Adrenal gland (tissue), 5 donors: Measurements from ENCODE around the gene ZSCAN5A.

Experiments used
- POLR2A ChIP-seq, 2 donors: fragments of 450-650 bp; IDR thresholded peaks; one replicate each; pipeline ENCODE4 v1.6.1; 2017; ENCODE audit warnings: antibody characterized with exemption in 2 of 2, mild to moderate bottlenecking in 2 of 2, moderate library complexity in 1 of 2
- TF ChIP-seq, protein P1 (sequence below), 6 experiments: fragments of 450-650 bp in 4 of 6; fragments of 200-600 bp in 2 of 6; sonication (generic) in 1 of 6; IDR thresholded peaks; 1 replicate in 5 of 6; 2 replicates in 1 of 6; pipeline versions ENCODE4 v1.5.1 to v1.8.0; 2016 to 2021; ENCODE audit warnings: antibody characterized with exemption in 6 of 6, mild to moderate bottlenecking in 2 of 6, moderate library complexity in 1 of 6
- donor health status: DM: no; HTN: no; CAD: no.

DNA sequence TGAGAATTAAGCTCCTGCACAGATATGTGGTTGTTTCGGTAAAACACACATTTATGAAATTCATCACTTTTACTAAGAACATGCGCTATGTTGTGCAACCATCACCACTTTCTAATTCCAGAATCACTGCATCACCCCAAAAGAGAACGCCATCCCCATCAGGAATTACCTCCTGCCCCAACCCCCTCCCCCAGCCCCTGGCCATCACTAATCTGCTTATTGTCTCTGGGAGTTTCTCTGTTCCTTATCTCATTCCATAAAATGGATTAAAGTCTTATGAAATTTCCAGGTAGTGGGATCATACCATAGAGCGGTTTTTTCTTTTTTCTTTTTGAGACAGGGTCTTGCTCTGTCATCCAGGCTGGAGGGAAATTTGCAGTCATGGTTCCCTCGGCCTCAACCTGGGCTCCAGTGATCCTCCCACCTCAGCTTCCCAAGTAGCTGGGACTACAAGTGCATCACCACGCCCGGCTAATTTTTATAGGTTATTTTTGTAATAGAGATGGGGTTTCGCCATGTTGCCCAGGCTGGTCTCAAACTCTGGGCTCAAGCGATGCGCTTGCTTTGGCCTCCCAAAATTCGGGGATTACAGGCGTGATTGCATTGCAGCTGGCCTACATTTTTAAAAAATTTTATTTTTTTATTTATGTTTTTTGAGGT lies 120.5 kb downstream of the ZSCAN5A start:
- TF ChIP-seq, protein P1, sequence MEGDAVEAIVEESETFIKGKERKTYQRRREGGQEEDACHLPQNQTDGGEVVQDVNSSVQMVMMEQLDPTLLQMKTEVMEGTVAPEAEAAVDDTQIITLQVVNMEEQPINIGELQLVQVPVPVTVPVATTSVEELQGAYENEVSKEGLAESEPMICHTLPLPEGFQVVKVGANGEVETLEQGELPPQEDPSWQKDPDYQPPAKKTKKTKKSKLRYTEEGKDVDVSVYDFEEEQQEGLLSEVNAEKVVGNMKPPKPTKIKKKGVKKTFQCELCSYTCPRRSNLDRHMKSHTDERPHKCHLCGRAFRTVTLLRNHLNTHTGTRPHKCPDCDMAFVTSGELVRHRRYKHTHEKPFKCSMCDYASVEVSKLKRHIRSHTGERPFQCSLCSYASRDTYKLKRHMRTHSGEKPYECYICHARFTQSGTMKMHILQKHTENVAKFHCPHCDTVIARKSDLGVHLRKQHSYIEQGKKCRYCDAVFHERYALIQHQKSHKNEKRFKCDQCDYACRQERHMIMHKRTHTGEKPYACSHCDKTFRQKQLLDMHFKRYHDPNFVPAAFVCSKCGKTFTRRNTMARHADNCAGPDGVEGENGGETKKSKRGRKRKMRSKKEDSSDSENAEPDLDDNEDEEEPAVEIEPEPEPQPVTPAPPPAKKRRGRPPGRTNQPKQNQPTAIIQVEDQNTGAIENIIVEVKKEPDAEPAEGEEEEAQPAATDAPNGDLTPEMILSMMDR (IDR thresholded peaks at IDR 0.05): no peak
- no peak for TF ChIP-seq POLR2A (IDR thresholded peaks at IDR 0.05)
